Adrenal gland (tissue), 12 donors: ENCODE data around the gene CDC73. TPM values are rescaled to one million over a fixed set of nuclear protein-coding genes. Genes with fewer than 3 reads are reported as not detected.

Experiments used
- DNase-seq, 7 donors: peaks; one replicate each; pipeline ENCODE4 v3.0.0-alpha.2; 2019 to 2020
- H3K27ac ChIP-seq, 5 donors: fragments of 200-600 bp; sonication (generic) in 4 of 5; 1 replicate in 3 of 5; 2 replicates in 2 of 5; pipeline versions ENCODE4 v1.5.1 to v1.8.0; 2016 to 2020; ENCODE audit warnings: mild to moderate bottlenecking in 1 of 5
- H3K27me3 ChIP-seq: fragments of 200-600 bp; 2 replicates; pipeline ENCODE4 v1.8.0; 2021
- H3K36me3 ChIP-seq, 2 donors: fragments of 200-600 bp; replicated peaks in 1 of 2; 1 replicate in 1 of 2; 2 replicates in 1 of 2; pipeline versions ENCODE4 v1.5.1 to v1.8.0; 2018 to 2022
- H3K4me1 ChIP-seq, 2 donors: fragments of 200-600 bp; replicated peaks in 1 of 2; 1 replicate in 1 of 2; 2 replicates in 1 of 2; pipeline versions ENCODE4 v1.5.1 to v1.8.0; 2018 to 2021
- H3K4me3 ChIP-seq, 4 donors: fragments of 200-600 bp; sonication (generic) in 3 of 4; one replicate each; pipeline ENCODE4 v1.5.1; 2016 to 2018
- H3K9me3 ChIP-seq, 3 donors: fragments of 200-600 bp; sonication (generic) in 1 of 3; replicated peaks in 1 of 3; 1 replicate in 2 of 3; 2 replicates in 1 of 3; pipeline versions ENCODE4 v1.5.1 to v1.8.0; 2016 to 2021
- POLR2A ChIP-seq, 2 donors: fragments of 450-650 bp; IDR thresholded peaks; one replicate each; pipeline ENCODE4 v1.6.1; 2017; ENCODE audit warnings: antibody characterized with exemption in 2 of 2, mild to moderate bottlenecking in 2 of 2, moderate library complexity in 1 of 2
- WGBS, 4 donors: extraction: QIAGEN DNeasy Blood & Tissue Kit in 2 of 4; methylation state at CpG; one replicate each; pipeline versions ENCODE4 v1.1.5 to v1.1.7; 2013 to 2017; 5-methylcytosine and 5-hydroxymethylcytosine counted together
- intact Hi-C, 2 donors: fragments of 100-400 bp; cut with DNase I; formaldehyde crosslinking; loops; one replicate each; pipeline versions ENCODE4 v1.14.1 to v1.15.0; 2022 to 2023
- polyA plus RNA-seq, 3 donors: library from polyadenylated mRNA; stranded (reverse); fragments of 200-250 nt in 2 of 3; fragments of 350-450 nt in 1 of 3; fragmentation: Illumina TruSeq in 1 of 3; extraction: RNeasy Lipid Tissue Mini Kit (QIAGEN cat#74804) in 1 of 3; gene quantifications; one replicate each; pipeline ENCODE4 v1.2.3, GENCODE V29; 2013 to 2014
- total RNA-seq, 9 donors: library from RNA; depleted of rRNA in 4 of 9; stranded (reverse); fragments of >200 nt in 4 of 9; fragments of 120-200 nt in 1 of 9; fragmentation: NEBNext Ultra II Directional in 1 of 9; extraction: Animal tissue kit (Norgen Biotek cat#: 25700) in 1 of 9; gene quantifications; one replicate each; pipeline versions ENCODE4 v1.1.0 to v1.2.4, GENCODE V29; 2013 to 2023
- TF ChIP-seq, protein P1 (sequence below), 6 experiments: fragments of 450-650 bp in 4 of 6; fragments of 200-600 bp in 2 of 6; sonication (generic) in 1 of 6; IDR thresholded peaks; 1 replicate in 5 of 6; 2 replicates in 1 of 6; pipeline versions ENCODE4 v1.5.1 to v1.8.0; 2016 to 2021; ENCODE audit warnings: antibody characterized with exemption in 6 of 6, mild to moderate bottlenecking in 2 of 6, moderate library complexity in 1 of 6
- donor health status: healthy with polysubstance abuse.
- donor health status: Bipolar disorder and iron deficiency.
- donor health status: DM: yes; HTN: yes; CAD: no.
- donor health status: DM: no; HTN: no; CAD: no.
- donor health status: DM: no; HTN: no; CAD: no.
- donor health status: DM: yes; HTN: yes; CAD: no.

The CDC73 gene
- total and polyA plus RNA-seq, 12 donors = 5.9 to 64.0 (median 36.1) TPM

GRCh38 chr1:193240609-193241008, 118.8 kb downstream of the CDC73 start:
- no peak overlapping the region for H3K4me3 ChIP-seq
- no peak for DNase-seq
- H3K36me3 ChIP-seq = peaks cover 0 to 5% of the 10 kb centered on the region in 2 donors
- no peaks in the 10 kb centered on the region for H3K27me3 ChIP-seq
- H3K9me3 ChIP-seq = no peaks in the 10 kb centered on the region
- intact Hi-C loops = no loop called here
- 96 to 100% (median 97%) methylated on average over 1 of the region's 1 CpG for WGBS, 4 donors
- no peaks in the 10 kb centered on the region for H3K4me1 ChIP-seq
- no peak for TF ChIP-seq POLR2A (IDR thresholded peaks at IDR 0.05)
- TF ChIP-seq, protein P1, sequence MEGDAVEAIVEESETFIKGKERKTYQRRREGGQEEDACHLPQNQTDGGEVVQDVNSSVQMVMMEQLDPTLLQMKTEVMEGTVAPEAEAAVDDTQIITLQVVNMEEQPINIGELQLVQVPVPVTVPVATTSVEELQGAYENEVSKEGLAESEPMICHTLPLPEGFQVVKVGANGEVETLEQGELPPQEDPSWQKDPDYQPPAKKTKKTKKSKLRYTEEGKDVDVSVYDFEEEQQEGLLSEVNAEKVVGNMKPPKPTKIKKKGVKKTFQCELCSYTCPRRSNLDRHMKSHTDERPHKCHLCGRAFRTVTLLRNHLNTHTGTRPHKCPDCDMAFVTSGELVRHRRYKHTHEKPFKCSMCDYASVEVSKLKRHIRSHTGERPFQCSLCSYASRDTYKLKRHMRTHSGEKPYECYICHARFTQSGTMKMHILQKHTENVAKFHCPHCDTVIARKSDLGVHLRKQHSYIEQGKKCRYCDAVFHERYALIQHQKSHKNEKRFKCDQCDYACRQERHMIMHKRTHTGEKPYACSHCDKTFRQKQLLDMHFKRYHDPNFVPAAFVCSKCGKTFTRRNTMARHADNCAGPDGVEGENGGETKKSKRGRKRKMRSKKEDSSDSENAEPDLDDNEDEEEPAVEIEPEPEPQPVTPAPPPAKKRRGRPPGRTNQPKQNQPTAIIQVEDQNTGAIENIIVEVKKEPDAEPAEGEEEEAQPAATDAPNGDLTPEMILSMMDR (IDR thresholded peaks at IDR 0.05) = no peak
- no peak overlapping the region for H3K27ac ChIP-seq

- no peak overlapping the region for H3K27ac ChIP-seq
- WGBS, 4 donors = 87 to 100% (median 94%) methylated on average over 2 to 7 of the region's 7 CpGs
- DNase-seq = no peak
- TF ChIP-seq, protein P1 (IDR thresholded peaks at IDR 0.05) = no peak
- no peak for TF ChIP-seq POLR2A (IDR thresholded peaks at IDR 0.05)
- intact Hi-C loops = no loop called here
- H3K9me3 ChIP-seq = no peaks in the 10 kb centered on the region
- no peaks in the 10 kb centered on the region for H3K4me1 ChIP-seq
- H3K36me3 ChIP-seq = peaks cover 0 to under 1% of the 10 kb centered on the region in 2 donors
- H3K4me3 ChIP-seq = no peak overlapping the region
- H3K27me3 ChIP-seq = no peaks in the 10 kb centered on the region
Observed at GRCh38 chr1:193241132-193241827, 119.4 kb downstream of the CDC73 start.

GRCh38 chr1:193242000-193242399, 120.2 kb downstream of the CDC73 start:
- H3K9me3 ChIP-seq = no peaks in the 10 kb centered on the region
- no peak for DNase-seq
- H3K27me3 ChIP-seq = no peaks in the 10 kb centered on the region
- no peaks in the 10 kb centered on the region for H3K4me1 ChIP-seq
- intact Hi-C loops = no loop called here
- TF ChIP-seq, protein P1 (IDR thresholded peaks at IDR 0.05) = no peak
- TF ChIP-seq POLR2A (IDR thresholded peaks at IDR 0.05) = no peak
- H3K27ac ChIP-seq = no peak overlapping the region
- 98 to 99% (median 98%) methylated on average over 4 of the region's 4 CpGs; no CpG with 5 or more reads in 1 of the 4 donors for WGBS, 4 donors
- H3K36me3 ChIP-seq = no peaks in the 10 kb centered on the region
- H3K4me3 ChIP-seq = no peak overlapping the region

GRCh38 chr1:193249187-193249586, 127.4 kb downstream of the CDC73 start:
- intact Hi-C loops = no loop called here
- no peaks in the 10 kb centered on the region for H3K9me3 ChIP-seq
- no peak for DNase-seq
- 97 to 100% (median 98%) methylated on average over 7 of the region's 7 CpGs for WGBS, 4 donors
- TF ChIP-seq, protein P1 (IDR thresholded peaks at IDR 0.05) = no peak
- no peak for TF ChIP-seq POLR2A (IDR thresholded peaks at IDR 0.05)
- H3K36me3 ChIP-seq = no peaks in the 10 kb centered on the region
- no peak overlapping the region for H3K27ac ChIP-seq
- no peak overlapping the region for H3K4me3 ChIP-seq
- no peaks in the 10 kb centered on the region for H3K4me1 ChIP-seq
- no peaks in the 10 kb centered on the region for H3K27me3 ChIP-seq
